ENCODE data around the gene NFATC1. TPM values are rescaled to one million over a fixed set of nuclear protein-coding genes. Genes with fewer than 3 reads are reported as not detected.
A peak's percentile ranks its signal among the peaks of the same experiment; 100 is the strongest.

Gene NFATC1
- total RNA-seq, 2 donors from 2014 or later = 19.0 to 20.2 TPM

DNA sequence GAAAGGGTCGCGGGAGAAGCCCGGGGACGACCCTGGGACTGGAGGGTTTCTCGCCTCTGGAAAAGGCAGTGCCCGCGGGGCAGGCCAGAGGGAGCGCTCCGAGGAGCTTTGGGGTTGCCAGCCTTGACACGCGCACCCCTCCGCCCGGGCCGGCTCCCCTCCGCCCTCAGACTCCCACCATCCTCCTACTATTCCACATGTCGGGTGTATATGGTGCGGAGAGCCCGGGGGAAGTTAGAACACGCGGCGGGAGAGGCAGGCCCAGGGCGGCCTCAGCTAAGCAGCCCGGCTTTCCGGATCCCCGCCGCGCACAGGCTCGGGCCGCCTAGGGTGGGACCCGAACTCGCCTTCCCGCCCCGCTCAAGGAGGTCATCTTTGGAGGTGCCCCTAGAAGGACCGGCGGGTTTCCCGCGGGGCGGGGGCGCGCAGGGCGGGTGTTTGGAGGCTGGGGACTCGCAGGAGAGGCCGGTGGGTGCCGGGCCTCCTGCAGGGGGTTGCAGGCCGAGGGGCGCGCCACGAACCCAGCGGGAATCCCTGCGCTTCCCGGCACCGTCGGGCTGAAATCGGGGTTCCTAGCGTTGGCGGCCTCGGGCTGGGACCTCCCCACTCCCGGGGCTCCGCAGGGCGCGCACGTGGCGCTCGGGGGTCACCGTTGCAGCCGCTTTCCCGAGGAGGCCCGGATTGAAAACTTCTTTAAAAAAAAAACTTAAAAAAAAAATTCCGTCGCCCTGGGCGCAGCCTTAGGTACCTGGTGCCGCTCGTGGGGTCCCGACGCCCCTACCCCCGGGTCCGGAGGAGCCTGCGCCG, 3.7 kb downstream of the NFATC1 start:
- H3K4me1 ChIP-seq = peaks cover 0 to 57% of the 10 kb centered on the region in 2 donors
- DNase-seq (ENCODE audit: low spot score) = no peak

GRCh38 chr18:79400091-79400590, 4.4 kb downstream of the NFATC1 start:
- no peaks in the 10 kb centered on the region for H3K27me3 ChIP-seq
- peak overlapping the region; percentile 89 to 91 for H3K27ac ChIP-seq
- DNase-seq (ENCODE audit: low spot score) = no peak
- no peaks in the 10 kb centered on the region for H3K9me3 ChIP-seq
- TF ChIP-seq, protein P1, sequence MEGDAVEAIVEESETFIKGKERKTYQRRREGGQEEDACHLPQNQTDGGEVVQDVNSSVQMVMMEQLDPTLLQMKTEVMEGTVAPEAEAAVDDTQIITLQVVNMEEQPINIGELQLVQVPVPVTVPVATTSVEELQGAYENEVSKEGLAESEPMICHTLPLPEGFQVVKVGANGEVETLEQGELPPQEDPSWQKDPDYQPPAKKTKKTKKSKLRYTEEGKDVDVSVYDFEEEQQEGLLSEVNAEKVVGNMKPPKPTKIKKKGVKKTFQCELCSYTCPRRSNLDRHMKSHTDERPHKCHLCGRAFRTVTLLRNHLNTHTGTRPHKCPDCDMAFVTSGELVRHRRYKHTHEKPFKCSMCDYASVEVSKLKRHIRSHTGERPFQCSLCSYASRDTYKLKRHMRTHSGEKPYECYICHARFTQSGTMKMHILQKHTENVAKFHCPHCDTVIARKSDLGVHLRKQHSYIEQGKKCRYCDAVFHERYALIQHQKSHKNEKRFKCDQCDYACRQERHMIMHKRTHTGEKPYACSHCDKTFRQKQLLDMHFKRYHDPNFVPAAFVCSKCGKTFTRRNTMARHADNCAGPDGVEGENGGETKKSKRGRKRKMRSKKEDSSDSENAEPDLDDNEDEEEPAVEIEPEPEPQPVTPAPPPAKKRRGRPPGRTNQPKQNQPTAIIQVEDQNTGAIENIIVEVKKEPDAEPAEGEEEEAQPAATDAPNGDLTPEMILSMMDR (IDR thresholded peaks at IDR 0.05) = peak in 1 of 2 donors; percentile 27
- H3K4me3 ChIP-seq = peak overlapping the region; percentile 70 to 89
- H3K36me3 ChIP-seq = no peaks in the 10 kb centered on the region
- H3K4me1 ChIP-seq = peaks cover 0 to 57% of the 10 kb centered on the region in 2 donors

More for the DNA sequence above, 3.7 kb downstream of the NFATC1 start:
- Histone ChIP-seq H3K4me3 (peak overlapping the region; percentile 70 to 89), H3K27me3 (no peaks in the 10 kb centered on the region), H3K9me3 (no peaks in the 10 kb centered on the region), H3K27ac (peak overlapping the region; percentile 89 to 91), H3K36me3 (no peaks in the 10 kb centered on the region)
- TF ChIP-seq, protein P1 (IDR thresholded peaks at IDR 0.05) = no peak

DNA sequence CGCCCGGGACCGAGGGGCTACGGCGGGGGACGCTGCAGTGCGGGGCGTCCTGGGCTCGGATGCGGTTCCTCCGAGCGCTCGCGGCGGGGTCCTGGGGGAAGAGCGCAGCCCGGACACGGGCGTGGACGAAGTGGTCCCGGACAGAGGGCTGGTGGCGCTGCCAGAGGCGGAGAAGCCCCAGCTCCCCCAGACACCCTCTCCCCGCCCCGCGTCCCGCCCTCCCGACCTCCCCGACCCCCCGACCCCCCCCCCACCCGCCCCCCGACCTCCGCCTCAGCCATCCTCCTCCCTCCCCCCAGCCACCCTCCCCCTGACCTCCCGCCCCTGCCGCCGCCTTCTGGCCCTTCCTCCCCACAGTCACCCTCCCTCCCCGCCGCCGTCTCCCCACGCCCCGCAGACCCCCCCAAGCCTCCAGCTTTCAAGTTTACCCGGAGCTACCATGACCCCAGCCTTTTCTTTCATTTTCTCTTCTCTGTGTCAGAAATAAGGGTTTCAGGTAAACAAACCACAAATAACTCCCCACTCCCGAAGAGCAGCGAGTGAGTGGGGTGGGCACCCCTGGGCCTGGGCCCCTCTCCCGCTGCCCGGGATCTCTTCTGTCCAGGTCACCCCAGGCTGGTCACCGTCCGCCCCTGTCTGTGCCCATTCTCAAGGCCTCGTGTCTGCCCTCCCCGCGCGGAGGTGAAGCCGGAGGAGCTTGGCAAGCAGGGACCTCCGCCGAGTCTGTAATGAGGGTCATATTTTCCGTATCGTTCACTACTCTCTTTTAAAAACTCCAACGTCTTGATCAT, 5.1 kb downstream of the NFATC1 start:
- Histone ChIP-seq H3K9me3 (no peaks in the 10 kb centered on the region), H3K36me3 (no peaks in the 10 kb centered on the region), H3K27me3 (no peaks in the 10 kb centered on the region), H3K4me3 (peak overlapping the region; percentile 70 to 89), H3K27ac (peak overlapping the region; percentile 89 to 91), H3K4me1 (peaks cover 0 to 61% of the 10 kb centered on the region in 2 donors)
- no peak for DNase-seq (ENCODE audit: low spot score)
- TF ChIP-seq, protein P1 (IDR thresholded peaks at IDR 0.05) = no peak

- Histone ChIP-seq H3K27me3 (no peaks in the 10 kb centered on the region), H3K36me3 (no peaks in the 10 kb centered on the region), H3K4me1 (peaks cover 0 to 67% of the 10 kb centered on the region in 2 donors), H3K27ac (peak overlapping the region; percentile 2 to 91), H3K4me3 (no peak overlapping the region), H3K9me3 (no peaks in the 10 kb centered on the region)
- TF ChIP-seq, protein P1 (IDR thresholded peaks at IDR 0.05) = no peak
- no peak for DNase-seq (ENCODE audit: low spot score)
Observed at GRCh38 chr18:79401494-79402208, 5.9 kb downstream of the NFATC1 start.

- Histone ChIP-seq H3K4me3 (no peak overlapping the region), H3K4me1 (peaks cover 0 to 63% of the 10 kb centered on the region in 2 donors), H3K9me3 (no peaks in the 10 kb centered on the region), H3K36me3 (no peaks in the 10 kb centered on the region), H3K27ac (no peak overlapping the region), H3K27me3 (no peaks in the 10 kb centered on the region)
- TF ChIP-seq, protein P1 (IDR thresholded peaks at IDR 0.05) = no peak
- DNase-seq (ENCODE audit: low spot score) = no peak
Observed at GRCh38 chr18:79402209-79402576, 6.5 kb downstream of the NFATC1 start.
